Measurements from ENCODE around the gene CHST3. TPM values are rescaled to one million over a fixed set of nuclear protein-coding genes. Genes with fewer than 3 reads are reported as not detected.
"Not testable (repeated sequence)": the region's sequence is repeated elsewhere in the genome, so short reads cannot be mapped to it uniquely, and the experiment has no call there.

Gene CHST3
- total RNA-seq, 2 donors from 2014 or later = 34.9 to 37.7 TPM

- no peak for DNase-seq (ENCODE audit: low spot score)
- intact Hi-C loops (cut with DNase I) = no loop called here
Observed at GRCh38 chr10:72016608-72017300, 52.6 kb downstream of the CHST3 start.

DNA sequence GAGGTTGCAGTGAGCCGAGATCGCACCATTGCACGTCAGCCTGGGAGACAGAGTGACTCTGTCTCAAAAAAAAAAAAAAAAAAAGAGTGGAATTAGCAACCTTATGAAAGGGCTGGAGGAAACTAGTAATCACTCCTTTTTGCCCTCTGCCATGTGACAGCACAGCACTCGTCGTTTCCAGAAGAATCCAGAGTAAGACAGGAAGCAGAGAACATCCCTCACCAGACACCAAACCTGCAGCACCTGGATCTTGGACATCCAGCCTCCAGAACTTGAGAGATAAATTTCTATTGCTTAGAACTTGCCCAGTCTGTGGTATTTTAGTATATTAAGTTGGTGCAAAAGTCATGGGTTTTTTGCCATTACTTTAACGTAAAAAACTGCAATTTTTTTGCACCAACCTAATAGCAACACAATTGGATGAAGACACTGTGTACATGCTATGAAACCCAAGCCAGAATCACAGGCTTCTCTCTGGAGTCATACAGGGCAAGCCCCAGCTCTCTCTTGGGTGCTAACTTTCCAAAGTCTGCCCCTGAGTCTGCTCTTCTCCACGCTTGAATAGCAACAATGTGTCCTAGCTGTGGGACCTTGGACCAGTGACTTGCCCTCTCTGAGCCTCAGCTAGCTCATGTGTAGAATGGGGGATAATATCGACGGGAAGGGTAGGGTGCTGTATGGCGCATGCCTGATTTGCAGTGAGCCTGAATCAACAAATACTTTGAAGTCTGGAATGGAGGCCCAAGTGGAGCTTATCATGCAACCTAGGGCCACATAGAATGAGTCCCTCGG lies 55.1 kb downstream of the CHST3 start:
- no peak for DNase-seq (ENCODE audit: low spot score)
- intact Hi-C loops (cut with DNase I) = no loop called here

GRCh38 chr10:72020914-72021809 lies 57.0 kb downstream of the CHST3 start:
- no peak for DNase-seq (ENCODE audit: low spot score)
- intact Hi-C loops (cut with DNase I) = no loop called here

GRCh38 chr10:72022228-72022627 lies 58.0 kb downstream of the CHST3 start:
- intact Hi-C loops (cut with DNase I) = no loop called here
- no peak for DNase-seq (ENCODE audit: low spot score)

DNA sequence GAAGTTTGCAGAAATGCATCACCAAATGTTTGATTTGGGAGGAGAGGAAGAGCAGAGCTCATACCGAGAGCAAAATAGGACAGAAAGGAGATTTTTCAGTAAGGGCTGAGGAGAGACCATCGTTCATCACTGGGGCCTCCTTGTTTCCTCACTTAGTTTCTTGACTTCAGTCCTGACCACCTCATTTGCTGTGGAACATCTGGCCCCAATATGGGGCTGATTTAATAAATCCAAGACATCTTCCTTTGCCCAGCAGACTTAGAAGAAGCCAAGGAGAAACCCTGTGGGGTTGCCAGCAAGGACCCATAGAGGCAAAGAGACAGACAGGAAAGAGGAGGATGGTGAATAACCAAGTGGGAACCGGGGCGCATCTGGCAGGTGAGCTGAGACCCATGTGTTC lies 60.4 kb downstream of the CHST3 start:
- intact Hi-C loops (cut with DNase I) = no loop called here
- no peak for DNase-seq (ENCODE audit: low spot score)

GRCh38 chr10:72025400-72025799 lies 61.2 kb downstream of the CHST3 start:
- intact Hi-C loops (cut with DNase I) = no loop called here
- DNase-seq (ENCODE audit: low spot score) = no peak

DNA sequence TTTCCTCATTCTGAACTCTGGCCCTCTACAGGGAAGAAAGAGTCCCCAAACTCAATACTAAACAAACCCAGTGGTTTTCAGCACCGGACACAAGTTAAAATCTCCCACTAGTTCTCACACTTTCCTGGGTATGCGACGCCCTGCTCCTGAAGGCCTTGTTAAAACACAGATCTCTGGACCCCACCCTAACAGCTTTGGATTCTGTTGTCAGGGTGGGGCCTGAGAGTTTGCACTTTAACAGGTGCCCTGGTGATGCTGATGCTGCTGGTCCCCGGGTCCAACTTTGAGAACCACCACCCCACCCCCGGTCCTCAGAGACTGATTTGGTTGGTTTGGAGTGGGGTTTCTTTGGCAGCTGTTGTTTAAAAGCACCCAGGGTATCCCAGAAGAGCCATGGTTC lies 61.6 kb downstream of the CHST3 start:
- intact Hi-C loops (cut with DNase I) = no loop called here
- no peak for DNase-seq (ENCODE audit: low spot score)

GRCh38 chr10:72026278-72027111 lies 62.3 kb downstream of the CHST3 start:
- peak; percentile 88 for DNase-seq (ENCODE audit: low spot score)
- intact Hi-C loops (cut with DNase I) = no loop called here

- intact Hi-C loops (cut with DNase I) = no loop called here
- no peak for DNase-seq (ENCODE audit: low spot score)
Observed at GRCh38 chr10:72027498-72027897, 63.3 kb downstream of the CHST3 start.

DNA sequence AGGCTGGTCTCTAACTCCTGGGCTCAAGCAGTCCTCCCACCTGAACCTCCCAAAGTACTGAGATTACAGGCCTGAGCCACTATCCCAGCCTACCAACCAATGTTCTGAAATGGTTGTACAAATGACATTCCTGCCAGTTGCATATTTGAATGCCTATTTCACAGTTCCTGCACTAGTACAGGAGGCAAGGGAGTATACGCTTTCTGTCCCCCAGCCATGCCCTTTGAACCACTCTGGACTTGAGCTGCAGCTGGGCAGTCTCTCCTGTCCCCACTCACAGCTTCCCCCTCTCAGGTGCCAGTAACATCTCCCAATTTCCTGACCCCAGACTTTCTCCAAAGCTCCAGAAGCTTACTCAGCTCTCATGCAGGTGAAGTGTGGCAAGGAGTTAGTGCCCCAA lies 65.2 kb downstream of the CHST3 start:
- no peak for DNase-seq (ENCODE audit: low spot score)
- intact Hi-C loops (cut with DNase I) = no loop called here

DNA sequence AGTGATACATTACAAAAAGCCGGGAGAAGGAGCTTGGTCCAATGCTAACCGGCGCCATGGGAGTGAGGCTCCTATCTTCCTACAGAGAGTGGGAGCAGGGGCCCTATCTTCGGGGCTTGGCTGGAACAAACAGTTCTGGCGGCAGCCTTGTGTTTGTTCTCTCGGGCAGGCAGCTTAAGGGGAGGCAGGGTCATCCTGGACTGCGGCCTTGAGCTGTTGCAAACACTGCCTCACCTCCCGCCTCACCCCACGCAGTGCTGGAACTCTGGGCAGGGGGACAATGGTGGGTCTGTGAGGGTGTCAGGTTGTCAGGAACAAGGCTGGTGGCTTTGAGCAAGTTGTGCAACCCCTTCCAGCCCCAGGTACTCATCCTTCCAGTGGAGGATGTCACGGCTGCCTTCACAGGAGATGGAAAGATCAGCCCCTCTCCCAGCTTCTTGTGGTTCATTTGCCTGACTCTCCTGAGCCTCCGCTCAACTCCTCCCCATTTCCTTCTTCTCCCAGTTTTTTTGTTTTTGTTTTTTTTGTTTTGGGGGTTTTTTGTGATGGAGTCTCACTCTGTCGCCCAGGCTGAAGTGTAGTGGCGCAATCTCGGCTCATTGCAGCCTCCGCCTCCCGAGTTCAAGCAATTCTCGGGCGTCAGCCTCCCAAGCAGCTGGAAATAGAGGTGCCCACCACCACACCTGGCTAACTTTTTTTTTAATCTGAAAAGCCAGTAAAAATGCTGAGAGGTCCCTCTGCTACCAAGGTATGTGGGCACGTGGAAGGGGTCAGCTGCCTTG lies 66.8 kb downstream of the CHST3 start:
- intact Hi-C loops (cut with DNase I) = no loop called here
- DNase-seq (ENCODE audit: low spot score) = no peak

- no peak for DNase-seq (ENCODE audit: low spot score)
- intact Hi-C loops (cut with DNase I) = no loop called here
Observed at GRCh38 chr10:72031706-72032105, 67.5 kb downstream of the CHST3 start.

DNA sequence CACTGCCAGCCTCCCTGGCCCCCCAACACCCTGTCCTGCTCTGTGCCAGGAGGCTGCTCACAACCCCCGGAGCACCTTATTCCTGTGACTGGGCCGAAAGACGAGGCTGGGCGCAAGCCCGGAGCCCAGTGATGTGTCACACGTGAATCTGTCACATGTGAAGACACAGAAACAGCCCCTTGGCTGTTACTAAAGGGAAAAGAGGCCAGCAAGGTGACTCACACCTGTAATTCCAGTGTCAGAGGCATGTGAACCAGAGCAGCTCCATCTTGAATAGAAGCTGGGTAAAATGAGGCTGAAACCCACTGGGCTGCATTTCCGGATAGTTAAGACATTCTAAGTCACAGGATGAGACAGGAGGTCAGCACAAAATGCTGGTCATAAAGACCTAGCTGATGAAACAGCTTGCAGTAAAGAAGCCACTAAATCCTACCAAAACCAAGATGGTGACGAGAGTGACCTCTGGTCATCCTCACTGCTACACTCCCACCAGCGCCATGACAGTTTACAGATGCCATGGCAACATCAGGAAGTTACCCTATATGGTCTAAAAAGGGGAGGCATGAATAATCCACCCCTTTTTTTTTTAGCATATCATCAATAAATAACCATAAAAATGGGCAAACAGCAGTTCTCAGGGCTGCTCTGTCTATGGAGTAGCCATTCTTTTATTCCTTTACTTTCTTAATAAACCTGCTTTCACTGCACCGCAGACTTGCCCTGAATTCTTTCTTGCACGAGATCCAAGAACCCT lies 68.4 kb downstream of the CHST3 start:
- intact Hi-C loops (cut with DNase I); DNase-seq (ENCODE audit: low spot score): not testable (repeated sequence)

GRCh38 chr10:72034040-72034499 lies 69.9 kb downstream of the CHST3 start:
- DNase-seq (ENCODE audit: low spot score) = no peak
- intact Hi-C loops (cut with DNase I) = no loop called here

DNA sequence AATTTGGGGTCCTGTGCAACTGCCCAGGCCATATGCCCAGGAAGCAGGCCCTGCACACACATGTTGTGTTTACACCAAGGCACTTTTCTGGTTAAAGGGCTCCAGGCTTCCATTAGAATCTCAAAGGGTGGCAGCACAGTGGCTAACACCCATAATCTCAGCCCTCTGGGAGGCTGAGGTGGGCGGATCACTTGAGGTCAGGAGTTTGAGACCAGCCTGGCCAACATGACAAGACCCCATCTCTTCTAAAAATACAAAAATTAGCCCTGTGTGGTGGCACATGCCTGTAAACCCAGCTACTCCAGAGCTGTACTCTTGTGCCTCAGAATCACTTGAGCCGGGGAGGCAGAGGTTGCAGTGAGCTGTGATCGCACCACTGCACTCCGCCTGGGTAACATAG lies 70.6 kb downstream of the CHST3 start:
- intact Hi-C loops (cut with DNase I) = no loop called here
- no peak for DNase-seq (ENCODE audit: low spot score)

- intact Hi-C loops (cut with DNase I) = no loop called here
- DNase-seq (ENCODE audit: low spot score) = no peak
Observed at GRCh38 chr10:72035252-72035887, 71.2 kb downstream of the CHST3 start.

DNA sequence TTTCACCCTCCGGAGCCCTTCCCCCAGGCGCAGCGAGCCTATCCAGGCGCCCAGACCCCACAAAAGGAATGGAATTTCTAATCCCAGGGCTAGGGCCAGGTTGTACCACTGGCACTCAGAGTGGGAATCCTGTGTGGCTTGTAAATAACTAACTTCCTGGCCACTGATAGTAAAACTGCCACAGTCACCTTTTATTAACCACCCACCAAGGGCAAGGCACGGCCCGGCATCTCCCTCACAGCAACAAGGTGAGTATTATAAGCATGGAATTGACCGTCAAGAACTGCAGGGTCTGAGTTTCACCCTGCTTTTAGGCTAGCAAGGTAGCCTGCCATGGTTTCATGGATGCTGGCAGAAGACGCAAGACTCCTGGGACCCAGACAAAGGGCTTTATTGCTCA lies 73.1 kb downstream of the CHST3 start:
- intact Hi-C loops (cut with DNase I) = no loop called here
- DNase-seq (ENCODE audit: low spot score) = no peak

Data from posterior vena cava (tissue), 2 donors.